ENCODE results near the gene NMT2.

The NMT2 gene

DNA sequence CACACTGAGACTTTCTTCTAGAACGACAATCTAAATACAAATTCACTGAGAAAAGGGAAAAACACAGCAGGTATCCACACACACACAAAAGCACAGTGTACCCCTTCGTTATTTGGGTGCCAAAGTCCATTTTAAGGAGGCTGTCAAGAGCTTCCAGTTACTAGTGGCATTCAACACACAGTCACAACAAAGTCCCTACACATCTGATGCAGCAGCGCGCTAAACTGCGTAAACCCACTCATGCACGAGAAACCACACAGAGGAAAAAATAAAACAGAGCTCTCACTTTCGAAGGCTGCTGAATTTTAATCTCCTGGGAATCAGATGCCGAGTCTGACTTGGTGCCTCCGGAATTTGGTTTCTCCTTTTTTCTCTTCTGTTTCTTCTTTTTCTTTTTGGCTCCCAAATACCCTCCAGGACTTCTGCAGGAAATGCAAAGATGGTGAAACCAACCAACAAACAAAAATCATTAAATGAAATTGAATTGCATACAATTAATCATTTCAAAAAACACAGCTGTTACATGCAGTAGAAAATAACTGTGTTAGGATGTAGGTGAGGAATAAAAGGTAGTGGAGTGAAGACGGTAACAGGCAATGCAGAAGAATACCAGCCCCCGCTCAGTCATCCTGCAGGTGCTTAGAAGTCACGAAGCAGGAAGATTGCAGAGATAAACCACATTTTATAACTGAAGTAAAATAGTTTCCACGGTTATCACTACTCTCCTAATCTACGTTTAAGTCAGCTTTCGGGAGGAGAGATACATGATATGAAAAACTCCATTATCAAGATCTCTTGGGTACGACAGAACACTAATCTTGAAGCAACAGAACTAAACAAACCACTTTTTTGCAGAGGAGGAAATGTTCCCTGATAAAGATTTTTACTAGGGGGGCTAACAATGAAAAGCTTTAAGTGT is 27.1 kb downstream of the NMT2 start:
- TF ChIP-seq, protein P1, sequence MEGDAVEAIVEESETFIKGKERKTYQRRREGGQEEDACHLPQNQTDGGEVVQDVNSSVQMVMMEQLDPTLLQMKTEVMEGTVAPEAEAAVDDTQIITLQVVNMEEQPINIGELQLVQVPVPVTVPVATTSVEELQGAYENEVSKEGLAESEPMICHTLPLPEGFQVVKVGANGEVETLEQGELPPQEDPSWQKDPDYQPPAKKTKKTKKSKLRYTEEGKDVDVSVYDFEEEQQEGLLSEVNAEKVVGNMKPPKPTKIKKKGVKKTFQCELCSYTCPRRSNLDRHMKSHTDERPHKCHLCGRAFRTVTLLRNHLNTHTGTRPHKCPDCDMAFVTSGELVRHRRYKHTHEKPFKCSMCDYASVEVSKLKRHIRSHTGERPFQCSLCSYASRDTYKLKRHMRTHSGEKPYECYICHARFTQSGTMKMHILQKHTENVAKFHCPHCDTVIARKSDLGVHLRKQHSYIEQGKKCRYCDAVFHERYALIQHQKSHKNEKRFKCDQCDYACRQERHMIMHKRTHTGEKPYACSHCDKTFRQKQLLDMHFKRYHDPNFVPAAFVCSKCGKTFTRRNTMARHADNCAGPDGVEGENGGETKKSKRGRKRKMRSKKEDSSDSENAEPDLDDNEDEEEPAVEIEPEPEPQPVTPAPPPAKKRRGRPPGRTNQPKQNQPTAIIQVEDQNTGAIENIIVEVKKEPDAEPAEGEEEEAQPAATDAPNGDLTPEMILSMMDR (IDR thresholded peaks at IDR 0.05; ENCODE audit: insufficient read depth, missing control alignments): no peak
- DNase-seq (ENCODE audit: insufficient read length, low spot score) (no peak), FAIRE-seq (peak; percentile 35)

DNA sequence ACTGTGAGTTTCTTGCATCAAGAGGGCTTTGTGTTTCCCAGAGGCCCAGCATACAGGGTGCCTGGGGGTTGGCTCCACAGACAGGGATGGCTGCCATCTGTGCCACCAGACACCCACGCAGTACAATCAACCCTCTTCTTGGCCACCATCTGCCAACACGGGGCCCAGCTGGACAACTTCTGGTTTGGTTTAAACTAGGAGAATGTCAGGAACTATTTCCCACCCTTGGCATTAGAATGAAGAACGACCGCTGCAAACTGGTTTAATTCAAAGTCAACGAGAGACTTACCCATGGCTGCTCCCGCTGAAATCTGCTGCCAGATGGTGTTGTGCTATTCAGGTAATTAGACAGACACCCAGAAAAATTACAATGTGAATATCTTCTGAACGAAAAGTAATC is 27.8 kb downstream of the NMT2 start:
- no peak for DNase-seq (ENCODE audit: insufficient read length, low spot score)
- TF ChIP-seq, protein P1 (IDR thresholded peaks at IDR 0.05; ENCODE audit: insufficient read depth, missing control alignments): no peak
- FAIRE-seq: no peak

DNA sequence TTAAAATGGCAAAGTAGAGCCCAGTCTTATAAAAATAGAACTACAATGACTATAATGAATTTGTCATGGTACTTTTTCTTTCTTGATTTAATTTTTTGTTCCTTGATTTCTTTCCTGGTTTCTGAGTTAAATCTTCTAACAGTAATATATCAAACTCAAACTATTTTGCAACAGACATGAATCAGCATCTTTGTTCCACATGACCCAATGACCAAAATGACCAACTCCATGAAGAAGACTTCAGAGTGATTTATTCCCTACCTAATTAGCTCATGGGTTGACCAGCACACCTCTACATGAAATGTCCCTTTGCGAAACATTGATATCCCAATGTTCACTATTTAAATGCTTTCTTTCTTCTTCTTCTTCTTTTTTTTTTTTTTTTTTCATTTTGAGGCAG is 30.9 kb downstream of the NMT2 start:
- no peak for FAIRE-seq

DNA sequence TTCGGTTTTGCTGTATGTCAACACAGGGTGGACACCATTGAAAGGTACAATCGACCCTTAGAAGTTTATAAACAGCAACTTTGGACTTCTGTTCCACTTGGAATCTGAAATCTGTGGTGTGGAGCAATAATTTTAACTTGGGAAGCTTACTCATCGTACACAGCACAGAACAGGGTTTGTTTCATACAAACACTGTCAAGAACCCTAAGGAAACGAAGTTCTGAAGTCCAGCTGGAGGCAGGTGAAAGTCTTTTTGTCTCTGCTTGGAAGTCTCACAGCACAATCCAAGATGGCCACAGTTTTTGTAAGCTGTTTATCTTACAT is 31.5 kb downstream of the NMT2 start:
- TF ChIP-seq, protein P1 (IDR thresholded peaks at IDR 0.05; ENCODE audit: insufficient read depth, missing control alignments): no peak
- DNase-seq (ENCODE audit: insufficient read length, low spot score) (no peak), FAIRE-seq (no peak)

More for the DNA sequence above, 30.9 kb downstream of the NMT2 start:
- TF ChIP-seq, protein P1 (IDR thresholded peaks at IDR 0.05; ENCODE audit: insufficient read depth, missing control alignments): no peak
- no peak for DNase-seq (ENCODE audit: insufficient read length, low spot score)

DNA sequence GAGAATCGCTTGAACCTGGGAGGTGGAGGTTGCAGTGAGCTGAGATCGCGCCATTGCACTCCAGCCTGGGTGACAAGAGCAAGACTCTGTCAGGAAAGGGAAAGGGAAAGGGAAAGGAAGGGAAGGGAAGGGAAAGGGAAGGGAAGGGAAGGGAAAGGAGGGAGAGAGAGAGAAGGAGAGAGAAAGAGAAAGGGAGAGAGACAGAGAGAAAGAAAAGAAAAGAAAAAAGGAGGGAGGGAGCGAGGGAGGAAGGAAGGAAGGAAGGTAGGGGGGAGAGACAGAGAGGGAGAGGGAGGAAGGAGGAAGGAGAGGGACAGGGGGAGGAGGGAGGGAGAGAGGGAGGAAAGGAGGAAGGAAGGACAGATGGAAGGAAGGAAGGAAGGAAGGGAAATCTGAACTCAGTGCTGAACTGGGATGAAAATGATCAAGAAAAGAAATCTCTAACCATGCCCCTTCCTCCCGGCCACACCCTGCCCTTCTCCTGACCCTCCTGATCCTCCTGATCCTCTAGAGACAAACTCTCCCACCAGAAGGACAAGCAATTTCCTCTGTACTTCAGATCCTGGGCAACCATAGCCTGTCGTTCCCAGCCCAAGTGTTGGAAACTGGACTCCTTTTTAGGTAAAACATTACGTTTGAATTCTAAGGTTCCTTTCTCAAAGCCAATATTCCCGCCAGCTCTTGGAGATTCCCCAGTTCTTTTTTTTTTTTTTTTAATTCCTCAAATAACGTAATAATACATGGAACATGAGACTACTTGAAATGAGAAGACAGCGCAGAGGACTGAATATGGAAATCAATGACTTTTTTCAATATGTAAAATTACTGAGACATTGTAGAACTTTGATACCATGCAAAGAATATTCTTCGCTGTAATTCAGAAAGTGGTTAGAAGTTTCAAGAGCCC is 32.1 kb downstream of the NMT2 start:
- no peak for DNase-seq (ENCODE audit: insufficient read length, low spot score)
- FAIRE-seq: no peak
- TF ChIP-seq, protein P1 (IDR thresholded peaks at IDR 0.05; ENCODE audit: insufficient read depth, missing control alignments): no peak

DNA sequence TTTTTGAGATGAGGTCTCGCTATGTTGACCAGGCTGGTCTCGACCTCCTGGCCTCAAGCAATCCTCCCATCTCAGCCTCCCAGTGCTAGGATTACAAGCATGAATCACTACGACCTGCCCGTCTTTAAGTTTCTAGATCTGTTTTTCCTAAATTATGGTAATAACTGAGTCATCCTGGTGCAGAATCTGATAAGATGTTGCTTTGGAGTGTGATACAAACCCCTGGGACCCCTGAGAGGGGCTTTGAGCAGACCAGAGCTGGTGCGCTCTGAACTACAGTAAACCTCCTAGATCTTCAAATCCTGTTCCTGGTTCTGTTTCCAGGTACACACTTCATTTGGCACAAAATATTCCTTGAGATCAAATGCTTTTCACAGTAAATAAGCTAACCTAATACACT is 37.2 kb downstream of the NMT2 start:
- TF ChIP-seq, protein P1 (IDR thresholded peaks at IDR 0.05; ENCODE audit: insufficient read depth, missing control alignments): no peak
- no peak for FAIRE-seq
- DNase-seq (ENCODE audit: insufficient read length, low spot score): no peak

All from D721Med (cell line).